NT2/D1 (cell line): Measurements from ENCODE around the gene SGPP2.

Experiments used
- YY1 ChIP-seq: IDR thresholded peaks from 2 replicates; pipeline ENCODE4 v1.6.1; 2011; ENCODE audit not compliant: insufficient read length, insufficient read depth
- ZNF274 ChIP-seq: IDR thresholded peaks from 2 replicates; pipeline ENCODE4 v1.6.1; 2011; ENCODE audit warnings: mild to moderate bottlenecking, low read depth, low read length

DNA sequence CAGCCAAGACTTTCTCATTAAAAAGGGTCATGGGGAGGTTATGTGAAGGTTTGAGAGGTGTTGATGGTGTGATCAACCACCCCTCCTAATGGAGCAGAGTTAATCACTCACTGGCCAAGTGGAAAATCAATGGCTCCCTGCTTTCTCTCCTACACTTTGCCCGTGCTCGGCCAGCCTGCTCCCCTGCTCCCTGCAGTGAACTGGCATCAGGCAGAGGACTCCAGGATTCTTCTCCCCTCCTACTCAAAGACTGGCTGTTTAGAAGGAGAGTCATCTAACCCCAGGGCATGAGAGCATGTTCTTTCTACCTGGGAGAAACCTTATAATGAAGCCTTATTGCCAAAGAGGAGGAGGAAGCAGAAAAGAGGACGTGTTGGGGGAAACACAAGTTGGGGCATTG, 74.9 kb downstream of the SGPP2 start:
- TF ChIP-seq ZNF274 (no peak), YY1 (no peak)
